OCI-LY7 (cell line): Measurements from ENCODE around the gene GSK3B. TPM values are rescaled to one million over a fixed set of nuclear protein-coding genes. Genes with fewer than 3 reads are reported as not detected.
A peak's percentile ranks its signal among the peaks of the same experiment; 100 is the strongest.

Experiments used
- BruUV-seq: library from RNA; stranded (reverse); fragments of 400-500 nt; replicated peaks from 2 replicates; lab custom pipeline; 2021; lab: Mats Ljungman, UMichigan
- CTCF ChIA-PET: fragments of 300-600 bp; sonication (Branson Sonifier 250); formaldehyde crosslinking; loops from one replicate; lab custom pipeline; 2022; ENCODE audit warnings: antibody characterized with exemption; ENCODE audit not compliant: unreplicated experiment; lab: Charles Lee
- POLR2A ChIA-PET: fragments of 300-600 bp; sonication (Branson Sonifier 250); formaldehyde crosslinking; loops from one replicate; lab custom pipeline; 2022; ENCODE audit warnings: antibody characterized with exemption; lab: Charles Lee
- DNase-seq: peaks from one replicate; pipeline ENCODE4 v3.0.0-alpha.2; 2015; ENCODE audit warnings: low spot score
- H2AFZ ChIP-seq: fragments of 200-600 bp; sonication (generic), shearing (Covaris generic); 2 replicates; pipeline ENCODE4 v1.6.1; 2014; ENCODE audit warnings: mild to moderate bottlenecking, antibody characterized with exemption, low read length, moderate library complexity
- H3K27ac ChIP-seq: fragments of 200-600 bp; sonication (generic); 2 replicates; pipeline ENCODE4 v1.5.1; 2014; ENCODE audit warnings: mixed run types, low read depth, mild to moderate bottlenecking, moderate library complexity, low read length, inconsistent platforms; ENCODE audit not compliant: poor library complexity, severe bottlenecking
- H3K36me3 ChIP-seq: fragments of 200-600 bp; sonication (generic); 2 replicates; pipeline ENCODE4 v1.6.1; 2014; ENCODE audit warnings: mild to moderate bottlenecking, antibody characterized with exemption, low read length, moderate library complexity, mixed read lengths; ENCODE audit not compliant: insufficient read depth
- H3K4me1 ChIP-seq: fragments of 200-600 bp; sonication (generic); 2 replicates; pipeline ENCODE4 v1.5.1; 2014; ENCODE audit warnings: mild to moderate bottlenecking, low read length; ENCODE audit not compliant: insufficient read depth, poor library complexity, severe bottlenecking
- H3K4me2 ChIP-seq: fragments of 200-600 bp; sonication (generic); 2 replicates; pipeline ENCODE4 v1.6.1; 2014; ENCODE audit warnings: mild to moderate bottlenecking, low read length
- H3K4me3 ChIP-seq: fragments of 200-600 bp; sonication (generic); 2 replicates; pipeline ENCODE4 v1.5.1; 2014; ENCODE audit warnings: mild to moderate bottlenecking, low read depth, low read length; ENCODE audit not compliant: poor library complexity, severe bottlenecking
- H3K79me2 ChIP-seq: fragments of 200-600 bp; sonication (generic); 2 replicates; pipeline ENCODE4 v1.6.1; 2016; ENCODE audit warnings: low read depth, mild to moderate bottlenecking, low read length, moderate library complexity, mixed read lengths; ENCODE audit not compliant: insufficient read depth
- H3K9me2 ChIP-seq: fragments of 200-600 bp; sonication (generic); 2 replicates; pipeline ENCODE4 v1.6.1; 2016; ENCODE audit warnings: mild to moderate bottlenecking, low read length, mixed read lengths; ENCODE audit not compliant: insufficient read depth
- H3K9me3 ChIP-seq: fragments of 200-600 bp; sonication (generic); 2 replicates; pipeline ENCODE4 v1.6.1; 2014; ENCODE audit warnings: mild to moderate bottlenecking, mixed run types, low read length, mixed read lengths
- H4K20me1 ChIP-seq: fragments of 200-600 bp; sonication (generic); 2 replicates; pipeline ENCODE4 v1.6.1; 2014; ENCODE audit warnings: mild to moderate bottlenecking, antibody characterized with exemption, low read length, moderate library complexity, mixed read lengths; ENCODE audit not compliant: insufficient read depth
- CTCF ChIP-seq: fragments of 200-600 bp; sonication (generic); conservative IDR thresholded peaks from 2 replicates; pipeline ENCODE4 v1.5.1; 2014; ENCODE audit warnings: mild to moderate bottlenecking, antibody characterized with exemption, low read length, moderate library complexity, mixed read lengths
- EZH2phosphoT487 ChIP-seq: fragments of 200-600 bp; sonication (generic); IDR thresholded peaks from 2 replicates; pipeline ENCODE4 v1.6.1; 2018; ENCODE audit warnings: low read depth, borderline replicate concordance, mild to moderate bottlenecking, mixed run types, antibody characterized with exemption, low read length, moderate library complexity, mixed read lengths
- intact Hi-C: fragments of 100-400 bp; cut with micrococcal nuclease; formaldehyde crosslinking; loops from one replicate; pipeline ENCODE4 v1.10.0; 2022; ENCODE audit not compliant: unreplicated experiment
- total RNA-seq, 2 experiments: library from RNA; depleted of rRNA in 1 of 2; stranded (reverse); fragments of >200 nt in 1 of 2; shearing (Covaris generic) in 1 of 2; gene quantifications; 2 replicates each; pipeline ENCODE4 v1.2.3, GENCODE V29; 2014 to 2022

The GSK3B gene
- total RNA-seq, 2 experiments from 2014 or later = 26.6 to 40.9 TPM

GRCh38 chr3:120049881-120050539 is 44.2 kb downstream of the GSK3B start:
- no TSS peak for BruUV-seq
- no peak for TF ChIP-seq CTCF
- TF ChIP-seq EZH2phosphoT487 = no peak
- peak; percentile 3 for DNase-seq
- peaks cover 89% of the 10 kb centered on the region for H3K79me2 ChIP-seq
- intact Hi-C loops = no loop called here
- no peak overlapping the region for H3K4me3 ChIP-seq
- no peaks in the 10 kb centered on the region for H4K20me1 ChIP-seq
- H3K9me2 ChIP-seq = no peaks in the 10 kb centered on the region
- H3K9me3 ChIP-seq = peaks cover 29% of the 10 kb centered on the region; the same call in 1 of the 2 replicates
- POLR2A ChIA-PET = interaction anchor here (2.7 kb wide), 1 partner anchor 42 kb away, joined by 9 read pairs; no protein-coding TSS in a partner anchor
- no peaks in the 10 kb centered on the region for H3K4me1 ChIP-seq
- no peak overlapping the region for H3K27ac ChIP-seq
- peaks cover 53% of the 10 kb centered on the region for H3K36me3 ChIP-seq
- CTCF ChIA-PET = no interaction called here
- H2AFZ ChIP-seq = no peak overlapping the region
- no peak overlapping the region for H3K4me2 ChIP-seq

GRCh38 chr3:120049072-120049471 is 45.2 kb downstream of the GSK3B start:
- H3K4me2 ChIP-seq = no peak overlapping the region
- H3K4me3 ChIP-seq = no peak overlapping the region
- TF ChIP-seq CTCF (no peak), EZH2phosphoT487 (no peak)
- intact Hi-C loops = no loop called here
- CTCF ChIA-PET = no interaction called here
- no peak overlapping the region for H3K27ac ChIP-seq
- peaks cover 53% of the 10 kb centered on the region for H3K36me3 ChIP-seq
- H3K4me1 ChIP-seq = no peaks in the 10 kb centered on the region
- peaks cover 89% of the 10 kb centered on the region for H3K79me2 ChIP-seq
- POLR2A ChIA-PET = no interaction called here
- no peak for DNase-seq
- no peaks in the 10 kb centered on the region for H3K9me2 ChIP-seq
- H2AFZ ChIP-seq = no peak overlapping the region
- no peaks in the 10 kb centered on the region for H4K20me1 ChIP-seq
- no TSS peak for BruUV-seq
- H3K9me3 ChIP-seq = peaks cover 36% of the 10 kb centered on the region; the same call in 1 of the 2 replicates

GRCh38 chr3:120048355-120049041 is 45.7 kb downstream of the GSK3B start:
- H3K36me3 ChIP-seq = peaks cover 50% of the 10 kb centered on the region
- no peaks in the 10 kb centered on the region for H4K20me1 ChIP-seq
- H2AFZ ChIP-seq = no peak overlapping the region
- no peak for TF ChIP-seq EZH2phosphoT487
- TF ChIP-seq CTCF = no peak
- no peak overlapping the region for H3K4me2 ChIP-seq
- no peak overlapping the region for H3K4me3 ChIP-seq
- H3K9me2 ChIP-seq = no peaks in the 10 kb centered on the region
- H3K79me2 ChIP-seq = peaks cover 89% of the 10 kb centered on the region
- ChIA-PET POLR2A (no interaction called here), CTCF (no interaction called here)
- H3K4me1 ChIP-seq = no peaks in the 10 kb centered on the region
- peaks cover 41% of the 10 kb centered on the region; the same call in 1 of the 2 replicates for H3K9me3 ChIP-seq
- H3K27ac ChIP-seq = no peak overlapping the region
- DNase-seq = no peak
- no TSS peak for BruUV-seq
- intact Hi-C loops = no loop called here
